Activated naive CD8-positive, alpha-beta T cell treated with anti-CD3 and anti-CD28 coated beads, Interleukin-2, amount 50 U/mL, for 16 hours (primary cell): Measurements from ENCODE around the gene USP37.
"Not testable (repeated sequence)": the region's sequence is repeated elsewhere in the genome, so short reads cannot be mapped to it uniquely, and the experiment has no call there.

Experiments
- DNase-seq: peaks from one replicate; pipeline ENCODE4 v3.0.0-alpha.2; 2020; ENCODE audit warnings: low read depth, low spot score

Gene USP37

GRCh38 chr2:218568190-218569037 lies at the start of gene USP37, which contains the start of gene CNOT9:
USP37 (minus strand) TSS chr2:218568351; CDS start chr2:218558653, 9,698 bp downstream.
CNOT9 (plus strand) TSS chr2:218568839; CDS start chr2:218568955, 116 bp downstream.
- peak; percentile 100 for DNase-seq

GRCh38 chr2:218615868-218616315 lies 47.7 kb upstream of the USP37 start:
- DNase-seq = no peak

- no peak for DNase-seq
Observed at GRCh38 chr2:218607436-218608115, 39.4 kb upstream of the USP37 start, which contains the start of gene PLCD4. PLCD4 (plus strand) TSS chr2:218607899; CDS start chr2:218615740, 7,841 bp downstream.

GRCh38 chr2:218605432-218605831 lies 37.3 kb upstream of the USP37 start:
- no peak for DNase-seq

GRCh38 chr2:218585541-218585940 lies 17.4 kb upstream of the USP37 start:
- DNase-seq = no peak

- no peak for DNase-seq
Observed at GRCh38 chr2:218583983-218584850, 16.1 kb upstream of the USP37 start.

- DNase-seq = no peak
Observed at GRCh38 chr2:218582076-218582475, 13.9 kb upstream of the USP37 start.

- DNase-seq = no peak
Observed at GRCh38 chr2:218578272-218578877, 10.2 kb upstream of the USP37 start.

GRCh38 chr2:218577482-218578220 lies 9.5 kb upstream of the USP37 start:
- no peak for DNase-seq

GRCh38 chr2:218576854-218577253 lies 8.7 kb upstream of the USP37 start:
- DNase-seq = no peak

GRCh38 chr2:218570850-218571249 lies 2.7 kb upstream of the USP37 start:
- DNase-seq = no peak

GRCh38 chr2:218569661-218570500 lies 1.7 kb upstream of the USP37 start:
- no peak for DNase-seq

- peak; percentile 10 for DNase-seq
Observed at GRCh38 chr2:218569038-218569431, 884 bp upstream of the USP37 start.

GRCh38 chr2:218567797-218568189 lies 358 bp downstream of the USP37 start:
- no peak for DNase-seq

GRCh38 chr2:218566296-218566695 lies 1.9 kb downstream of the USP37 start:
- DNase-seq = no peak

- DNase-seq = no peak
Observed at GRCh38 chr2:218564056-218564455, 4.1 kb downstream of the USP37 start.

GRCh38 chr2:218558986-218559385 lies 9.2 kb downstream of the USP37 start:
- DNase-seq = no peak

GRCh38 chr2:218557941-218558340 lies 10.2 kb downstream of the USP37 start:
- no peak for DNase-seq

- no peak for DNase-seq
Observed at GRCh38 chr2:218555527-218555926, 12.6 kb downstream of the USP37 start.

- not testable (repeated sequence) for DNase-seq
Observed at GRCh38 chr2:218554225-218554624, 13.9 kb downstream of the USP37 start.
